Dendritic cell treated with granulocyte-macrophage colony-stimulating factor and Interleukin-4, amounts not matched to agents 40 ng/mL and 50 ng/mL, for 4 days (primary cell): ENCODE data around the gene IFRD1.

ENCODE experiments used
- H3K27ac Mint-ChIP-seq: one replicate; pipeline ENCODE4 v1.8.0; 2022; ENCODE audit warnings: mild to moderate bottlenecking, mixed read lengths
- H3K27me3 Mint-ChIP-seq: one replicate; pipeline ENCODE4 v1.8.0; 2022; ENCODE audit warnings: mild to moderate bottlenecking, mixed read lengths
- H3K36me3 Mint-ChIP-seq: one replicate; pipeline ENCODE4 v1.8.0; 2022; ENCODE audit warnings: low read depth, mixed read lengths
- H3K4me1 Mint-ChIP-seq: one replicate; pipeline ENCODE4 v1.8.0; 2022; ENCODE audit warnings: low read depth, mixed read lengths
- H3K4me3 Mint-ChIP-seq: one replicate; pipeline ENCODE4 v1.8.0; 2022; ENCODE audit warnings: mild to moderate bottlenecking, moderate library complexity, mixed read lengths
- H3K9me3 Mint-ChIP-seq: one replicate; pipeline ENCODE4 v1.8.0; 2022; ENCODE audit warnings: mixed read lengths
- intact Hi-C: fragments of 100-400 bp; cut with micrococcal nuclease; formaldehyde crosslinking; loops from one replicate; pipeline ENCODE4 v1.15.0; 2022

Gene IFRD1, protein sequence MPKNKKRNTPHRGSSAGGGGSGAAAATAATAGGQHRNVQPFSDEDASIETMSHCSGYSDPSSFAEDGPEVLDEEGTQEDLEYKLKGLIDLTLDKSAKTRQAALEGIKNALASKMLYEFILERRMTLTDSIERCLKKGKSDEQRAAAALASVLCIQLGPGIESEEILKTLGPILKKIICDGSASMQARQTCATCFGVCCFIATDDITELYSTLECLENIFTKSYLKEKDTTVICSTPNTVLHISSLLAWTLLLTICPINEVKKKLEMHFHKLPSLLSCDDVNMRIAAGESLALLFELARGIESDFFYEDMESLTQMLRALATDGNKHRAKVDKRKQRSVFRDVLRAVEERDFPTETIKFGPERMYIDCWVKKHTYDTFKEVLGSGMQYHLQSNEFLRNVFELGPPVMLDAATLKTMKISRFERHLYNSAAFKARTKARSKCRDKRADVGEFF

DNA sequence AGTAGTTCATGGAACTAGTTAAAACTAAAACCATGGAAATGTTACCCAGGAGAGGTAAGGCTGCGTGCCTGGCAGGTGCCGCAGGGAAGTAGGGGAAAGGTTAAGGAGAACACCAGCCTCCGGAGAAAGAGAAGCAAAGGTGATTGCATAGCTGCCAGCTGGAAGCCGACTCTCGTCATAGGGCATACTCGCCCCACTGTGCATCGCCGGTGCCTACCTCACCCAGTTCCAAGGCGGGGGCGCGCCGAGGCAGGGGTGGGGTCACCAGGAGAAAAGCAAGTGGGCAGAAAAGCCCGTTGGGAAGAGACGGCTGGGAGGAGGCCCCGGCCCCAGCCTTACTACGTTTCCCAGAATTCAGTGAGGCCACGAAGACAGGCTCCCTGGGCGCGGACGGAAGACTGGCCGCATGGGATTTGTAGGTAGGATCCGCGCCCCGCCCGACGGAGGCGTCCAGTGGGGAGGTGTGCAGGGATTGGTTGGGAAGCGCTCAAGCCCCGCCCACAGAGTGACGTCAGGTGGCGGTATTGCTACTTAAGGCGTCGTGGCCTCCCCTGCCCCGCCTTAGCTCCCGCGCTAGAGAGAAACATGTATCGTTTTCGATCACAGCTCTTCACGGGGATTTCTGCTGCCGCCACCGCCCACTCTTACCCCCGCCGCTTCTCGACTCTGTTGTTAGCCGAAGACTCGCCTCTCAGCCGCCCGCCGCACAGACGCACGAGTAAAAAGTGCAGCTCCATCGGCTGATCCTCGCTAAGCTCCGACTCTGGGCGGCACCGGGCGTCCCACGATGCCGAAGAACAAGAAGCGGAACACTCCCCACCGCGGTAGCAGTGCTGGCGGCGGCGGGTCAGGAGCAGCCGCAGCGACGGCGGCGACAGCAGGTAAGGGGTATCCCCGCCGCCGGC lies at the start of gene IFRD1:
Gene IFRD1 (plus strand): TSS at position 559 of the 905 bp plus-strand sequence. CDS start 229 bp downstream, at position 788.
- H3K9me3 Mint-ChIP-seq, result no peaks in the 10 kb centered on the region
- H3K4me1 Mint-ChIP-seq, result peaks cover 38% of the 10 kb centered on the region
- H3K36me3 Mint-ChIP-seq, result peaks cover 19% of the 10 kb centered on the region

DNA sequence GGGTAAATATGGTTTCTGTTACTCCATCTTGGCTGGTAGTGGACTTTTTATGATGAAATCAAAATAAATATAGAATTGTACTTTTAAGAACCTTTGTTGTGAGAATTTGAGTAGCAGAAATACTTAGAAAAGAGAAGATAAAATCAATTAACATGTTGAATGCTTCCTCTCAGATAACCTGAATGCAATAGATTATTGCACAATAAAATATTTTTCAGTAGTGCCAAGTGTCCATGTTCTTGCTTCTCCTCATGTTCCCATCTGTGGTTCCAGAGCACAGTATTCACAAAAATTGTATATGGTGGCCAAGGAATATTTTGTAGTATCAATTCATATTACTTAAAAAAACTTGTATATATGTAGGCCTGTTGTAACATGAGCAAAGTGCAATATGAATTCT lies 45.9 kb upstream of the IFRD1 start:
- H3K9me3 Mint-ChIP-seq, result no peaks in the 10 kb centered on the region
- intact Hi-C loops, result no loop called here
- H3K4me3 Mint-ChIP-seq, result no peak overlapping the region

More for the DNA sequence above, at the start of gene IFRD1:
- peak within 1 kb of the TSS; percentile 99 for H3K27ac Mint-ChIP-seq
- intact Hi-C loops, result loop anchor here (2.0 to 10.0 kb wide), 5 partner anchors 57 to 885 kb away; partner anchors contain the start of genes DOCK4, IMMP2L, SMIM30 and ZNF277
- no peaks in the 10 kb centered on the region for H3K27me3 Mint-ChIP-seq
- peak within 1 kb of the TSS; percentile 93 for H3K4me3 Mint-ChIP-seq

DNA sequence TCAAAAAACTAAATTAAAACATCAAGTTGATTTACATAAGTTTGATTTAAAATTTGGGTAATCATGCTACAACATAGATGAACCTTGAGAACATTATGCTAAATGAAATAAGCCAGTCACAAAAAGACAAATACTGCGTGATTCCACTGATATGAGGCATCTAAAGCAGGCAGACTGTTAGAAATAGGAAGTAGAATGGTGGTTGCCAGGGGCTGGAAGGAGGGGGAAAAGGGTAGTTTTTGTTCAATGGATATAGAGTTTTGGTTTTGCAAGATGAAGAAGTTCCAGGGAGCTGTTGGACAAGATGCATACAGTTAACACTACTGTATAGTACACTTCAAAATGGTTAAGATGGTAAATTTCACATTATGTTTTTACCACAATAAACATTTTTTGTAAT lies 45.0 kb upstream of the IFRD1 start:
- no peaks in the 10 kb centered on the region for H3K9me3 Mint-ChIP-seq
- no peaks in the 10 kb centered on the region for H3K36me3 Mint-ChIP-seq
- no peak overlapping the region for H3K4me3 Mint-ChIP-seq
- H3K27ac Mint-ChIP-seq, result no peak overlapping the region
- no peaks in the 10 kb centered on the region for H3K27me3 Mint-ChIP-seq
- H3K4me1 Mint-ChIP-seq, result no peaks in the 10 kb centered on the region
- intact Hi-C loops, result no loop called here

More for the DNA sequence above, 45.9 kb upstream of the IFRD1 start:
- Mint-ChIP-seq H3K36me3 (no peaks in the 10 kb centered on the region), H3K27ac (no peak overlapping the region), H3K4me1 (no peaks in the 10 kb centered on the region), H3K27me3 (no peaks in the 10 kb centered on the region)

DNA sequence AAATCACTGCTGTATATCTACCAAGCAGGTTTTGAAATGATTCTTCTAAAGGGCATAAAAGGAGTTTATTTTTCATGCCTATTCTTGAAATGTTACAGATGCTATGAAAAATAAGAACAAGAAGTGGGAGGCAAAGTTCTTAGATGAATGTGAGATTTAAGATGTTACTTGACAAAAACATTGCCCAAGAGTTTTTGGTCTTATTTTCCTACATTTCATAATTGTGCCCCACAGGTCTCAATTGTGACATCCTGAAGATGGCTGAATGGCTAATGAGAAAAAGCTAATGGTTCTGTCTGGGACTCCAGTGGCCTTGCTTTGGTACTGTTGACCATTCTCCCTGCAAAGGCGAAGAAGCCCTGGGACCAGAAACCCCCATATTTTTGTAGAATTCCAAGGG lies 43.0 kb upstream of the IFRD1 start:
- Mint-ChIP-seq H3K27me3 (no peaks in the 10 kb centered on the region), H3K4me3 (no peak overlapping the region), H3K27ac (no peak overlapping the region), H3K4me1 (no peaks in the 10 kb centered on the region), H3K9me3 (no peaks in the 10 kb centered on the region), H3K36me3 (no peaks in the 10 kb centered on the region)
- intact Hi-C loops, result no loop called here

DNA sequence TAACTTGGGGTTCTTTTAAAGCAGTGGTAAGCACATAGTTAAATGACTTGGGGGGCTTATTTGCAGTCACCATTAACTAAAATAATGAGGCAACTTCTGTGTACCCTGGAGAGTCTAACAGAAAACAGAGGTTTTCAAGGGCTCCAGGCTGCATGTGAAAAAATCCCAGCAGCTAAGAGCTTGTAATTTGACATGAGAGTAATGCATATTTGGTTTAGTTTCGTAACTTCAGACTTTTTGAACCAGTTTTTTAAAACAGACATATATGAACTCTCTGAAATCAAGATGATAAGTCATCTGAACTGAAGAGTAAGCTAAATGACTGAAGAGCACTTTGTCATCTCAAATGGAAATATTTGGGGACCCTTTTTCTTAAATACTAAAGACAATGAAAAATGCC lies 40.2 kb upstream of the IFRD1 start:
- H3K4me3 Mint-ChIP-seq, result no peak overlapping the region
- H3K4me1 Mint-ChIP-seq, result no peaks in the 10 kb centered on the region
- intact Hi-C loops, result loop anchor here (5.0 kb wide), 1 partner anchor 658 kb away; no protein-coding TSS in a partner anchor
- H3K36me3 Mint-ChIP-seq, result no peaks in the 10 kb centered on the region
- H3K9me3 Mint-ChIP-seq, result no peaks in the 10 kb centered on the region
- H3K27me3 Mint-ChIP-seq, result no peaks in the 10 kb centered on the region
- H3K27ac Mint-ChIP-seq, result no peak overlapping the region

DNA sequence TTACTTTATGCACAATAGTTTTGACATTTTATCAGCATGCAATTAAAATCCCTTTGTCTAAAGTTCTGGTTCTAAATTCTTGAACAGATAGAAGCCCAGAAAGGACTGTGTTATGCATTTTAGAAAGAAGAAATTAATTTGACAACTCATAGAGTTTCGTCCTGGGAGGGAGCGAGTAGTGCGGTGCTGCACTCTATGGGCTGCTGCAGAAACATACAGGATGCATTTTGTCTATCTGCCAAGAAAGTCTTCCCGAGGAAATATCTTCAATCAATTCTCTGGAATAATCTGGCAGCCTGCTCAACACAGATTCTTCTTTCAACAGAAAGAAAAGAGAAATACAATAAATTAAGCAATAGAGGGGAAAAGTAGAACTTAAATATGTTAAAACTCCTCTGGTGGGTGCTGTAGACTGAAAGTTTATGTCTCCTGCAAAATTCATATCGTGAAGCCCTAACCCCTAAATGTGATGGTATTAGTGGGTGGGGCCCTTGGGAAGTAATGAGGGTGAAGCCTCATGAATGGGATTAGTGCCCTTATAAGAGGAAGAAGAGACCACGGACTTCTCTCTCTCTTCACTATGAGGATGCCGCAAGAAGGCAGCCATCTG lies 39.0 kb upstream of the IFRD1 start:
- intact Hi-C loops, result loop anchor here (5.0 kb wide), 1 partner anchor 659 kb away; no protein-coding TSS in a partner anchor
- no peaks in the 10 kb centered on the region for H3K4me1 Mint-ChIP-seq
- H3K36me3 Mint-ChIP-seq, result no peaks in the 10 kb centered on the region
- no peaks in the 10 kb centered on the region for H3K27me3 Mint-ChIP-seq
- no peak overlapping the region for H3K27ac Mint-ChIP-seq
- no peaks in the 10 kb centered on the region for H3K9me3 Mint-ChIP-seq
- H3K4me3 Mint-ChIP-seq, result no peak overlapping the region

DNA sequence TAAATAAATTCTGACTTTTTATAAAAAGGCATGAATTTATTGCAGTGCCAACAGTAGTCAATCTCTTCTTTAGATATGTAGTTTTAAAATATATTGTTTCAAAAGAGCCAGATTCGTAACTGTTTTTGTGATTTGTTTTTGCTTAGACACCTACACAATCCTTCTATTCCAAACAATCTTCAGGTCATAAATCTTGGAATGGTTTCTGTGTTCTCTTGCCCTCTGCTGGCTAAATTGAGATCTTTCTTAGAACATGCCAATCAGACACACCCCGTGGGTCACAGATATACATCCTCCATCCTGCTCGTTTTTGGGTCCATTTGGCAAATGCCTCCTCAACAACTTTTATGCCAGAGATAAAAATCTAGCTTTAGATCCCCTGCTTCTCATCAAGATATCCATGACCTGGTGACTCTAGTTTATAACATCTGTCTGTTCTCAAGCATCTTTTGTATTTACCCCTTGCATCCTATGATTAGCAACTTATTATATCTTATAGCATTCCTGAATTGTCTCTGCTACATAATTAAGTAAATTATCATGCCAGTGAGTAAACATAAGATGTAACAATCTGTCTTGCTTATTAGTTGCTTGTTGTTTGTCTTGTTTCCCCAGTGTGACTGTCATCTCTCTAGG lies 35.3 kb upstream of the IFRD1 start:
- Mint-ChIP-seq H3K4me1 (no peaks in the 10 kb centered on the region), H3K27me3 (no peaks in the 10 kb centered on the region), H3K4me3 (no peak overlapping the region), H3K9me3 (no peaks in the 10 kb centered on the region), H3K27ac (no peak overlapping the region), H3K36me3 (no peaks in the 10 kb centered on the region)
- intact Hi-C loops, result loop anchor here (5.0 kb wide), 1 partner anchor 663 kb away; no protein-coding TSS in a partner anchor

DNA sequence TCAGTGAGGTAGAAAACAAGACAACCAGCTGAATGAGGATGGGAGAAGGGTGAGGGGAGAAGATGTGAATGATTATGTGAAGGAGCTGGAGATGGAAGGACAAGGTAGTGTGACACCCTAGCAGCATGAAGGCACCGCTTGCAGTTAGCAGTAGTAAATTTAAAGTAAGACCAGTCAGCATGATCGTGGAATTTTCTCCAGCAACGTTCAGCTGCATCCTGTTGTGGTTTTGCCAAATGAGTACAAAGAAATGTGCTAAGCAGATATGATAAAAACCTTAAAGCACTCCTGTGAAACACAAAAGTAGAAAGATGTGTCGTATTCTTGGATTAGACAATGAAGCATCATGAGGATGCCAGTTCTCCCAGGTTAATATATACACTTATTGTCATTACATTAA lies 34.1 kb upstream of the IFRD1 start:
- Mint-ChIP-seq H3K9me3 (no peaks in the 10 kb centered on the region), H3K27me3 (no peaks in the 10 kb centered on the region), H3K36me3 (no peaks in the 10 kb centered on the region), H3K27ac (no peak overlapping the region), H3K4me1 (no peaks in the 10 kb centered on the region), H3K4me3 (no peak overlapping the region)
- intact Hi-C loops, result no loop called here

DNA sequence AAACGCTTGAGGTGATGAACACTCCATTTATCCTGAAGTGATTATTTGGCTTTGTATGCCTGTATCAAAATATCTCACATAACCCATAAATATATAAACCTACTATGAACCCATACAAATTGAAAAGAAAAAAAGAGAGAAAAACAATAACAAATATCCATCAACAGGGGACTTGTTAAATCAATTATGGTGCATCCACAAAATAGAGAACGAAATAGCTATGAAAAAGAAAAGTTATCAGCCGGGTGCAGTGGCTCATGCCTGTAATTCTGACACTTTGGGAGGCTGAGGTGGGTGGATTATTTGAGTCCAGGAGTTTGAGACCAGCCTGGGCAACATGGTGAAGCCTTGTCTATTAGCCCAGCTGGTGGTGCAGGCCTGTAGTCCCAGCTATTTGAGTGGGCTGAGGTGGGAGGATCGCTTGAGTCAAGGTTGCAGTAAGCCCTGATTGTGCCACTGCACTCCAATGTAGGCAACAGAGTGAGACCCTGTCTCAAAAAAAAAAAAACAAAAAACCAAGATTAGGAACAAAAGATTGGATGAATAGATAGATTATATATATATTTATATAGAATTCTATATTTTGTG lies 30.6 kb upstream of the IFRD1 start:
- H3K4me3 Mint-ChIP-seq, result no peak overlapping the region
- no peaks in the 10 kb centered on the region for H3K36me3 Mint-ChIP-seq
- no peaks in the 10 kb centered on the region for H3K9me3 Mint-ChIP-seq
- no peak overlapping the region for H3K27ac Mint-ChIP-seq
- H3K27me3 Mint-ChIP-seq, result no peaks in the 10 kb centered on the region
- H3K4me1 Mint-ChIP-seq, result peaks cover 22% of the 10 kb centered on the region
- intact Hi-C loops, result no loop called here

DNA sequence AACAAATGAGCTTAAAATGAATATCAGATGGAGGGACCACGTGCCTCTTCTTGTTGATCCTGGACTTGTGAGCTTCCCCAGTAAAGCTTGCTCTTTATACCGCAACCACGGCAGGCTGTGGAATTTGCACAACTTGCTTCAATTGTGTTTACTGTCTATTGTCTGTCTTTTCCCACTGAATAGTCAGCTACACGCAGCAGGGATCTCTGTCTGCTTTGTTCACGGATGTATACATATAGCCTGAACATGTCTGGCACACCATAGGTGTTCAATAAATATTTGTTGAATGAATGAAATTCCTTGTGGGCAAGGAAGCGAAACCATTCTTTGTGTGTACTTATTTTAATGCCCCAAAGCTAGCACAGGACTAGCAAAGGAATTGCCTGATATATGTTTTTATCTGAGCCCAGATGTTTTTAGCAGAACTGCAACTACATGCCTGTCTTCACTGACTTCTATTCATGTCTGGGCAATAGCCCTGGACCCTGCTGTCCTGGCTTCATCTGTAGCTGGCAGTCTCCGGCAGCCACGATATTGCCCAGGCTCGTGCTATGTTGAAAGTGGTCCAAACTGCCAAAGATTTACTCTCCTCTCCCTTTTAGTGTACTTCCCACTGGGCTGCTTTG lies 29.9 kb upstream of the IFRD1 start:
- H3K36me3 Mint-ChIP-seq, result no peaks in the 10 kb centered on the region
- intact Hi-C loops, result no loop called here
- no peaks in the 10 kb centered on the region for H3K9me3 Mint-ChIP-seq
- no peak overlapping the region for H3K27ac Mint-ChIP-seq
- no peak overlapping the region for H3K4me3 Mint-ChIP-seq
- peaks cover 22% of the 10 kb centered on the region for H3K4me1 Mint-ChIP-seq
- no peaks in the 10 kb centered on the region for H3K27me3 Mint-ChIP-seq

DNA sequence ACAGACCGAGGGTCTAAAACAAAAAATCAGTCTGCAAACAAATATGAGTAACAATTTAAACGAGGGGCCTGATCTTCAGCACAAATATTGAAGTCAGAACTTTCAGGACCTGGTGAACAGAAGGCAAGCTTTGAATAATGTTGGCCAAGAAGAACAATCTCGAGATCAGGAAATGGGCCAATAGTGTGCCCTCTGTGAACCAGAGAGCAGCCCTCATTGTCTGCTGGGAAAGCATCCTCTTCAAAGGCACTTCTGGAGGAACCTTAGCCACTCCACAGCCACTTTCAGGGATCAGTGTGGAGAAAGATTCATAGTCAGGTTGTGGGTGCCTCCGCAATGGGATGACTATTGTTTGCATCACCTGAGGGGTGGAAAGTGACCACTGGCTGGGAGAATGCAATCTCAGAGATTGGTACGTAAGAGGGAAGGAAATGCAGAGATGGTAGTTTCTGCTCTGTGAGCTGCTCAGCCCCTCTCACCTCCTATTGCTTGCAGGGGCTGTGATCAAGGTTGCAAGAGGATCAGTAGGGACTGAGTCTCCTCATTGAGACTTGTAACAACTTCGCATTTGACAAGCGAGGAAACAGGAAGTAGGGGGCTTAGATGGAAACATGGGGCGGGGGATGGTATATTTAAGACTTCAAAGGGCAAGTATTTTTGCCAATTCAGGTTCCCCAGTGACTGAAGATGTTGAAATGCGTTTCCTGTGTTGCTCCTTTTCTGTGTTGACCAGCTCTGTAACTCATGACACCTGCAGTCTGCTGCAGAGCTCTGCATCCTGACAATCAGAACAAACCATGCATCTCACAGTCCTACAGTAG lies 28.4 kb upstream of the IFRD1 start:
- Mint-ChIP-seq H3K4me3 (no peak overlapping the region), H3K27ac (no peak overlapping the region), H3K9me3 (no peaks in the 10 kb centered on the region), H3K4me1 (peaks cover 22% of the 10 kb centered on the region), H3K36me3 (no peaks in the 10 kb centered on the region), H3K27me3 (no peaks in the 10 kb centered on the region)
- intact Hi-C loops, result no loop called here

DNA sequence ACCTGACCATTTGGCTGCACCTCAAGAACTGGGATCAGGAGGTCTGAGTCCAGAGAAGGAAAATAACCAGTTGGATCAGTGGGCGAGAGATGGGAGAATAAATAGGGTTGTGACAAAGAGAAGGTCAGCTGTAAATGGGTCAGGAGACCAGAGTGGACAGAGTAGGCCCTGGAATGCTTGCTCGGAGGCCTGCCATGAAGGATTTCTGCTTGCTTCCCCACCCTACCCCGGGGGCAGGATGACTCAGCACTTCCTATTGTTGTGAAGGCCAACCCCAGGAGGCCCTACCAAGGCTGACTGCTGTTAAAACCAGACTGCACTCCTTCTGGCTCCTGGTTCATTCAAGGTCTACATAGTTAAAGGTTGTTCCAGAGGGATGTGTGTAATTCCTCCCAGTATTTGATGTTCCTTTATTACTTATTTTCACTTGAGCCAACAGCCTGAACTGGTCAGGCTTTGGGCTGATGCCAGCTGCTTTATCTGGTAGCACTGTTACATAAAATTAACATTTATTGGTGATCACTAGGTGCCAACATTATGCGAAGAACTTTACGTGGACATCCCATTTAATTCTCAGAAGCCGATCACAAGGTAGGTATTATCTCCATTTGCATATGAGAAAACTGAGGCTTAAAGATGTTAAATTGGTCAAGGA lies 27.3 kb upstream of the IFRD1 start:
- Mint-ChIP-seq H3K9me3 (no peaks in the 10 kb centered on the region), H3K4me3 (no peak overlapping the region), H3K4me1 (peaks cover 22% of the 10 kb centered on the region), H3K27ac (no peak overlapping the region), H3K36me3 (no peaks in the 10 kb centered on the region), H3K27me3 (no peaks in the 10 kb centered on the region)
- intact Hi-C loops, result no loop called here
